ENCODE measurements around the gene RRP9.

RRP9 gene

GRCh38 chr3:51896607-51897305, 44.9 kb downstream of the RRP9 start:
- no peak for DNase-seq

DNA sequence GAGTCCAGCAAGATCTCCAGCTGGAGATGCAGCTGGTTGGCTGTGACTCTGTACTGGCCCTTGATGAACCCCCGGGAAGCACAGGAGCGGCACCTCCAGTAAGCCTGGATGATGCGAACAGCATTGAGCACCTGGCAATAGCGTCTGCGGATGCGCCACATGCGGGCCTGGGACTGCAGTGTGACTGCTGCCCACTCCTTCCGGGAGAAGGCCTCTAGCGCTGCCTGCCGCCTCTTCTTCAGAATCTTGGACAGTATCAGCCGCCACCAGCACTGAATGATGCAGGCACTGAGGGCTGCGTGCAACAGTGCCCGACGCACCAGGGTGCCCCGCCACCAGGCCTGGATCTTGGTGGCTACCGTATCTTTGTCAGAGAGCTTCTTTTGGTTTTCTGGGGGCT, 46.8 kb downstream of the RRP9 start:
- DNase-seq = no peak

GRCh38 chr3:51894391-51894790, 47.3 kb downstream of the RRP9 start:
- DNase-seq = no peak

DNA sequence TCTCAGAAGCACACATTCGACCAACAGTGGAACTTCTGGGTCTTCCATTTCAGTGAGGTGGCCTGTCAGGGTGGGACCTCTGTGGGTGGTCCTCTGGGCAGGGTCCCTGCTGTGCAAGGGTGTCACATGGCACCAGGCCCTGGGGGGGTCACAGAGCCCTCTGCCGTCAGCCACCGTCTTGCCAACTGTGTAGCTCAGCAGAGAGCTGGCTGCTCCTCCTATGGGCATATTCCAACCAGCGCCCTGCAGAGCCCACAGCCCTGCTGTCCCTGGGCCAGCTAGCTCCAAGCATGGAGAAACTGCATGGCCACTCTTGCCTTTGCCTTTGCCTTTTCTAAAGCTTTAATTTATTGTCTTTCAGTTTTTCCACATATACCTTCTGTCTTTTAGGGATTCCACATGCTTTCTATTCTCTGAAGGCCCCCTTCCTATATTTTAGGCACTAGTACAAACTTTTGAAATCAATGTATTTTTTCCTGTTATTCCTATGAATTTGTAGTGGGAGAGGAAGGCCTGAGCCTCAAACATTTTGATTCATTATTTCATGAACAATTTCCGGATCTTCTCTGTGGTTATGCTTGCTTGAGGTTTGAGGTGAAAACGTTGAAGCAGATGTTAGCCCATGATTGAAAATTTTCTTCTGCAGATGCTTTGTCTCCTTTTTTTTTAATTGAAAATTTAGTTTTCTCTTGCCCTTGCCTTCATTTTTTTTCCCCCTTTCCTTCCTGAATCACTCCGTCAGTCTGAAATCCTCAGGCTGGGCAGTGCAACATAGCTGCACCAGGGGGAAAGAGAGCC, 50.3 kb downstream of the RRP9 start:
- no peak for DNase-seq

- no peak for DNase-seq
Observed at GRCh38 chr3:51888463-51889105, 53.1 kb downstream of the RRP9 start.

DNA sequence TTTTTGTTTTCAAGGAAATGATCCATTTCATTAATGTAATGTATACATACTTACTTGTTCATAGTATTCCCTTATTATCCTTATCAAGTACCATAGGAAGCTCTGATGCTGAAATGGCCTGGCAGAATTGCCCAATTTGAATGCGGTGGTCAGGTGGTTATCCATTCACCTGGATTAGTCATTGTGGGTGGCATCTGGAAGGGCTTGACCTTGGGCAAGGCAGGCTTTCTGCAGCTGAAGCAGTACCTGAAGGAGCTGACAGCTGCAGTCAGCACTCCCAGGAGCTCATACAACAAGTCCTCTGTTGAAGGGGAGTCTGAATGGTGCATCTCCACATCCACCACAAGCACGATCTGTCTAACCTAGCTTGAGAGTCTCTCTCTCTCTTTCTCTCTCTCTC, 54.1 kb downstream of the RRP9 start:
- no peak for DNase-seq

DNA sequence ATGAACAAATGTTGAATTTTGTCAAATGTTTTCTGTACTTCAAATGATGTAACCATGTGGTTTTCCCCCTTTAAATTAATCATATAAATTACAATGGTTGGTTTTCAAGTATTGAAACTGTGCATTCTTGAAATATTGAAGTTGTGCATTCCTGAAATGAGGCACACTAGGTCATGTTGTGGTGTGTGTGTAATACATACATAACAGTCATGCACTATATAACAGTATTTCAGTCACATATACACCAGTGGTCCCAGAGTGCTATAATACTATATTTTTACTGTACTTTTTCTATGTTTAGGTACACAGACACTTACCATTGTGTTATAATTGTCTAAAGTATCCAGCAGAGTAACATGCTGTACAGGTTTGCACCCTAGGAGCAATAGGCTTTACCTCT, 55.3 kb downstream of the RRP9 start:
- no peak for DNase-seq

Data from stimulated activated CD4-positive, alpha-beta T cell treated with anti-CD3 and anti-CD28 coated beads, Interleukin-1b, Interleukin-23, amount 100 ng/mL, for 48 hours (primary cell).